GM19467 (cell line): ENCODE measurements around the gene TRIM40.

ENCODE experiments used
- ATAC-seq: cut with Tn5 transposase; IDR thresholded peaks from one replicate; pipeline ENCODE4 v1.9.1; 2021; ENCODE audit warnings: mild to moderate bottlenecking, moderate library complexity; ENCODE audit not compliant: unreplicated experiment

Gene TRIM40

GRCh38 chr6:30147096-30147495, 11.2 kb downstream of the TRIM40 start:
- ATAC-seq = no peak

- no peak for ATAC-seq
These were observed 13.3 kb downstream of the TRIM40 start for GRCh38 chr6:30149234-30149633.

- ATAC-seq = no peak
These were observed 14.1 kb downstream of the TRIM40 start for GRCh38 chr6:30149858-30150550.

- no peak for ATAC-seq
These were observed 14.9 kb downstream of the TRIM40 start for GRCh38 chr6:30150671-30151395.

- no peak for ATAC-seq
These were observed 15.6 kb downstream of the TRIM40 start for GRCh38 chr6:30151580-30151979.

- ATAC-seq = no peak
These were observed 16.2 kb downstream of the TRIM40 start for GRCh38 chr6:30152016-30152673.

GRCh38 chr6:30152910-30153610, 17.1 kb downstream of the TRIM40 start:
- no peak for ATAC-seq

- no peak for ATAC-seq
These were observed 18.1 kb downstream of the TRIM40 start for GRCh38 chr6:30154061-30154460.

GRCh38 chr6:30154709-30155519, 19.0 kb downstream of the TRIM40 start:
- no peak for ATAC-seq

- no peak for ATAC-seq
These were observed 19.8 kb downstream of the TRIM40 start for GRCh38 chr6:30155520-30156261.

- ATAC-seq = no peak
These were observed 20.3 kb downstream of the TRIM40 start for GRCh38 chr6:30156262-30156599.

- ATAC-seq = no peak
These were observed 20.8 kb downstream of the TRIM40 start for GRCh38 chr6:30156774-30157173.

- ATAC-seq = no peak
These were observed 21.6 kb downstream of the TRIM40 start for GRCh38 chr6:30157581-30157980.

GRCh38 chr6:30157999-30158398, 22.1 kb downstream of the TRIM40 start:
- ATAC-seq = no peak

- no peak for ATAC-seq
These were observed 22.6 kb downstream of the TRIM40 start for GRCh38 chr6:30158475-30159040.

GRCh38 chr6:30160008-30160784, 24.3 kb downstream of the TRIM40 start:
- ATAC-seq = no peak

- no peak for ATAC-seq
These were observed 25.0 kb downstream of the TRIM40 start, which contains the start of gene TRIM10 for GRCh38 chr6:30160785-30161531. TSS of gene TRIM10 (minus strand) at chr6:30161211. CDS start at chr6:30160858, 353 bp downstream.
